HG03342 (cell line): ENCODE measurements around the gene TMOD4.
A peak's percentile ranks its signal among the peaks of the same experiment; 100 is the strongest.

ENCODE experiments used
- ATAC-seq: cut with Tn5 transposase; IDR thresholded peaks from one replicate; pipeline ENCODE4 v1.9.1; 2021; ENCODE audit warnings: mild to moderate bottlenecking, moderate library complexity; ENCODE audit not compliant: unreplicated experiment

TMOD4 gene

DNA sequence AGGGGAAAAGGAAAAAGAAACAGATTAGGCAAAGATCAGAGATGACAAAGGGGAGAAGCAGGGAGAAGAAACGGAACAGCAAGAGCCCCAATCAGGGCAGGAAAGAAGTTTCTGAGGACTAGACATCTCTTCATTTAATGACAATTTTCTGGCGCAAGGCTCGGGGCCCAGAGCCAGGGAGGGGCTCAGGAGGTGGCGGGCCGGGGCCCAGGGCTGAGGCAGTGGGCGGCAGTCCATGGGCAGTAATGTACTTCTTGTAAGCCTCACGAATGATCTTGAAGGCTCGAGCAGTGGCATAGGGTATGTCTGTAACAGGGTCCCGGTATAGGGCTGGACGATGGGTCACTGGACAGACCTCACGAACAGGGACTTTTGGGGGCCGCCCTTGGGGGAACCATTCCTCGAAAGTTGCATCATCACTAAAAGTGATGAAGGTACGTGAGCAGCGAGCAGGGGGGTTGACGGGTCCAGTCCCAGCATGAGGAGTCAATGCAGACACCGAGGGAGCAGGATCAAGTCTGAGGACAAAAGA is 799 bp upstream of the TMOD4 start:
- no peak for ATAC-seq

DNA sequence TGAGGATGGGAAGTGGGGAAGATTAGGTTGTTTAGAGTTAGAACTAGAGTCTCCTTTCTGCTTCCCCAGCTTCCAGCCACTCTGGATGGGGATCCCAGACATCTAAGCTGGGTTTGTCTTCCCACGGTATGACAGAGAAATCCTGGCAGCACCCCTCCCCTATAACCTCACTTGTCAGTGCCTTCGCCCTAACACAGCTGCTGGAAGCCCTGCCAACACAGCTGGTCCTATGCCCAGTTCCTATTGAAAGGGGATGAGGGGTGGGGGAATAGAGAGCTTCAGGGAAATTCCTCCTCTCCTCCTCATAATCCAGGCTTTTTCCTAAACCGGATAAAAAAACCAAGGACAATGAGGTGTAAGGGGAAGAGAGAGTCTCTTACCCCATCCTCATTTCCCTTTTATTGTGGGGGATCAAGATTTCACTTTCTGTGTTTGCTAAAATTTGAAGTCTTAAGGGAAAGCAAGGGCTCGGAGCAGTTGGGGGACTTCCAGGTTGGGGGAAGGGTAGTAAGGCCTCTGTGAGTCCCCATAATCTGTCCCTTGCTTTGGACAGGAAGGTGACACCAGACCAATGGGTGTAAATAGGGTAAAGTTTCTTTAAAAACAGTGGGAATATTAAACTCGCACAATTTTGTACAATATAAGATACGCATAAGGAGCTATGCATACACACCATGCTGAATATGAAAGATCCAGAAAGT is 590 bp downstream of the TMOD4 start:
- no peak for ATAC-seq

- no peak for ATAC-seq
These were observed 4.6 kb downstream of the TMOD4 start for GRCh38 chr1:151171190-151171589.

GRCh38 chr1:151167116-151167515 is 8.7 kb downstream of the TMOD4 start:
- no peak for ATAC-seq

DNA sequence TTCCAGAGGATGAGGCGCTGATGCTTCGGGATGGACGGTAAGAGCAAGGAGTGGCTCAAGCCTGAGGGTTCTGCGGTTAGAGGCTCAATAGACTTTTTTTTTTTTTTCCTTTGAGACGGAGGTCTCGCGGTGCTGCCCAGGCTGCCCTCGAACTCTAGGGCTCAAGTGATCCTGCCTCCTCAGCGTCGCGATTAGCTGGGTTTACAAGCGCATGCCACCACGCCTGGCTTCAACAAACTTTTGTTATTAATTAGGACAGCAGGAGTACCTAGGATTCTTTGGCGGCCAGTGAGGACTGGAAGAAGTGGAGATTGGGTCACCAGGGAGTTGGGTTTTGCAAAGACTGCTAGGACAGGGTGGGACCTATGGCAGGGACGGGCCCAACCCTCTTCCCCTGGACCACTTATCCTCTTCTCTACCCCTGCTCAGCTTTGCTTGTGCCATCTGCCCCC is 9.2 kb downstream of the TMOD4 start:
- ATAC-seq, result no peak

- peak; percentile 78 for ATAC-seq
These were observed 9.9 kb downstream of the TMOD4 start, which contains the start of the genes LYSMD1 and SCNM1 for GRCh38 chr1:151165738-151166504. LYSMD1 (minus strand) TSS chr1:151165902; CDS start chr1:151165258, 644 bp downstream. SCNM1 (plus strand) TSS chr1:151166144; CDS start chr1:151166153, 9 bp downstream.

DNA sequence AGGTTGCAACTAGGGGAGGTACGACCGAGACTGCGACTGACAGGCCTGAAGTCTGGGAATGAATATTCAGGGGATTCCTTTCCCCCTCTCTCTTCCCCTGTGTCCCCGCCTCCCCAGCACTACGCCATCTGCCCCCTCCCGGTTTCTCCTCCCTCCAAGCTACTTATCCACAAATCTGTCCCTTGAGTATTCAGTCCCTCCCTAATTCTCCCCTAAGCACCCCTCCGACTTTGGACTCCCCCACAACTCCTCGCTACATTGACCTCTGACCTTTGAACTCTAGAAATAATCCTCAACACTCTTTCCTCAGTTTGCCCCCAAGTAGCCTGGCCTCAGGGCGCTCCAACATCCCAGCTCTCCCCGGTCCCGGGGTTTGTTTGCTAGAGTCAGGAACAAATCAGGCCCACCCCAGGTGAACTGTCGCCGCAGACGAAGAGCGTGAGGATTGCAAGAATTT is 10.5 kb downstream of the TMOD4 start:
- no peak for ATAC-seq

- ATAC-seq, result no peak
These were observed 11.0 kb downstream of the TMOD4 start for GRCh38 chr1:151164732-151165280.

DNA sequence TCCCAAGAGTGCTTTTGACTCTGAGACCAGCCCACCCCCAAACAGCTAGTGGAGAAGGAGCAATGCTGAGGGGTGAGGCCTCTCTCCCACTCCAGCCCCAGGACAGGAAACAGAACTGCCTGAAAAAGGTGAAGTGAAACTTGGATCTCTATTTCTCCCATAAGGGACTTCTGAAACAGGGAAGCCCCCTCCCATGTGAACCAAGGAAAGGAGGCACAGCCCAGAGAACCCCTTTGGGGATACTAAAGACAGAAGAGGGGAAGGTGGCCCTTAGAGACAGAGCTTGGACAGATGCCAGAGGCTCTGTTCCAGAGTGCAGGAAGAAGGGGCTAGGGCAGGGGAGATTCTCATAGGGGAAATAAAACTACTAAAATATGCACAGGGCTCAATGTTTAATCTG is 16.4 kb downstream of the TMOD4 start:
- no peak for ATAC-seq

DNA sequence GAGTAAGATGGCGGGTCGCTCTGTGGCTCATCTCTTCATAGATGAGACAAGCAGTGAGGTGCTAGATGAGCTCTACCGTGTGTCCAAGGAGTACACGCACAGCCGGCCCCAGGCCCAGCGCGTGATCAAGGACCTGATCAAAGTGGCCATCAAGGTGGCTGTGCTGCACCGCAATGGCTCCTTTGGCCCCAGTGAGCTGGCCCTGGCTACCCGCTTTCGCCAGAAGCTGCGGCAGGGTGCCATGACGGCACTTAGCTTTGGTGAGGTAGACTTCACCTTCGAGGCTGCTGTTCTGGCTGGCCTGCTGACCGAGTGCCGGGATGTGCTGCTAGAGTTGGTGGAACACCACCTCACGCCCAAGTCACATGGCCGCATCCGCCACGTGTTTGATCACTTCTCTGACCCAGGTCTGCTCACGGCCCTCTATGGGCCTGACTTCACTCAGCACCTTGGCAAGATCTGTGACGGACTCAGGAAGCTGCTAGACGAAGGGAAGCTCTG is 17.0 kb downstream of the TMOD4 start:
- ATAC-seq, result no peak

- no peak for ATAC-seq
These were observed 17.5 kb downstream of the TMOD4 start for GRCh38 chr1:151158326-151158725.

DNA sequence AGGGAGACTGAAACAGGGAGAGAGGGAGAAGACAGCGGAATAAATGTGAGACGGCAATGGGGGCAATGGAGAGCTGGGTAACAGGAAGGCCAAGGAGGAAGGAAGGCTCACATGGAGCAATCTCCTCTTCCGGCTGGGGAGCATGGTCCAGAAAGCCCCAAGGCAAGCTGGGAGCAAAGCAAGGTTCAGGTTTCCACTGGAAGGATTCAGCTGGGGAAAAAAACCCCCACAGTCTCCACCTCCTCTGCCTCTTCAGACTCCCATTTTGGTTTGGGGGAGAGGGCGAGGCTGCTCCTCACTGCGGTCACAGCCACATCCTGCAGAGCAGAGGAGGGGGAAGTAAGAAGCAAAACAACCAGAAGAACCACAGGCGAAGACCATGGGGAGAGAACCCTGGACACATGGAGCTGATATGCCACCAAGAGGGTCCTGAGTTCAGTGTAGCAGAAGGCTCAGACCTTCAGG is 18.7 kb downstream of the TMOD4 start:
- ATAC-seq, result no peak

DNA sequence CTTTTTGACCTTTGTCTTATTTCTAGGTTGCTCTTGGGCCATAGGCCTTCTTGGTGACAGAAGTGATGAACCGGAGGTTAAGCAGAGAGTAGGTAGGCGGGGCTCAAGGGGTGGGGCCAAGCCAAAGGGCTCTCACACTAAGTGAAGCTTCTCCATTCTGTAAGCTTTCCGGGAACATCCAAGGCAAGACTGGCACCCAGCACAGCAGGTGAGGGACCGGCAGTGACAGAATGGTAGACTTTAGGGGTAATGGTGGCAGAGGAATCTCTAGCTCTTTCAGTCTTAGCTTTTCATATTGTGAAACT is 19.3 kb downstream of the TMOD4 start, which contains the start of gene TNFAIP8L2:
TNFAIP8L2 (plus strand) TSS at position 135 of the 305 bp plus-strand sequence. CDS start 2,049 bp downstream, outside the sequence.
- ATAC-seq, result peak; percentile 57

DNA sequence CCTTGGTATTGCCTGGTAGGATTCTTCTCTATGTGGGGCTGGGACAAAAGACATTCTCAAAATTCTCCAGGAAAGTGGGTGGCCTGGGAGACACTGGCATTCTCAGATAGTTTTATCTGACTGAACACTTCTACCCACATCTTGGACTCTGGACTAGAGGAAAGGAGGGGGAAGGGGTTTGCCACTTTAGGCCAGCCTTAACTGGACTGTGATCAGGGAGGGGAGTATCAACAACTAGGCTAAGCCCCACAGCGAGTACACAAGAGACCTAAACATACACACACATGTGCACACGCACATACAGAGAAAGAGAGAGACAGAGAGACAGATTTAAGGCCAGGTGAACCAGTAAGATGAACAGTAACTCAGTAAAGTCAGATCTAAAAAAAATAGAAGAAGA is 28.1 kb downstream of the TMOD4 start:
- ATAC-seq, result no peak

DNA sequence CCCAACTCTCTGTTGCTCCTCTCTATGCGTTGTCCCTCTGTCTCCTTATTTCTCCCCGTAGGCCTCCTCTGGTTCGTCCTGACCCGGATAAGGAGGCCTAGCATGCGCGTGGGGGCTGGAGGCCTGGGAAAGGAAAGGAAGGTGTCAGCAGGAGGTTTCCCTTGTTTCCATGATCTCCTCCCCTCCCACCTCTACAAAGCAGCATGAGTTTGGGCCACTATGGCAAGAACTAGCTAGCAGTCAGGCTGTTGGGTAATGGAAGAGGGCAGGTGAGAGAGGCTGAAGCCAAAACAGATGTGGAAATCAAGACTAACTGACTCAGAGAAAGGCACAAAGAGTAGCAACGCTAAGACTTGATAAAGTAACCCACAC is 28.7 kb downstream of the TMOD4 start:
- no peak for ATAC-seq

GRCh38 chr1:151146412-151147131 is 29.2 kb downstream of the TMOD4 start, which contains the start of gene SEMA6C:
SEMA6C (minus strand) TSS chr1:151146631; CDS start chr1:151142621, 4,010 bp downstream.
- ATAC-seq, result peak; percentile 95

GRCh38 chr1:151146072-151146411 is 29.7 kb downstream of the TMOD4 start:
- ATAC-seq, result no peak

GRCh38 chr1:151145304-151146071 is 30.3 kb downstream of the TMOD4 start:
- no peak for ATAC-seq

- no peak for ATAC-seq
These were observed 31.1 kb downstream of the TMOD4 start for GRCh38 chr1:151144474-151145303.
